ENCODE results near the gene LIMK2.
"Not testable (repeated sequence)": the region's sequence is repeated elsewhere in the genome, so short reads cannot be mapped to it uniquely, and the experiment has no call there.

Gene LIMK2

GRCh38 chr22:31244943-31245451, 32.9 kb downstream of the LIMK2 start:
- DNase-seq, result no peak

GRCh38 chr22:31245998-31246397, 33.9 kb downstream of the LIMK2 start:
- DNase-seq, result not testable (repeated sequence)

GRCh38 chr22:31246687-31247086, 34.6 kb downstream of the LIMK2 start:
- DNase-seq, result no peak

- DNase-seq, result no peak
These were observed 35.6 kb downstream of the LIMK2 start for GRCh38 chr22:31247726-31248125.

DNA sequence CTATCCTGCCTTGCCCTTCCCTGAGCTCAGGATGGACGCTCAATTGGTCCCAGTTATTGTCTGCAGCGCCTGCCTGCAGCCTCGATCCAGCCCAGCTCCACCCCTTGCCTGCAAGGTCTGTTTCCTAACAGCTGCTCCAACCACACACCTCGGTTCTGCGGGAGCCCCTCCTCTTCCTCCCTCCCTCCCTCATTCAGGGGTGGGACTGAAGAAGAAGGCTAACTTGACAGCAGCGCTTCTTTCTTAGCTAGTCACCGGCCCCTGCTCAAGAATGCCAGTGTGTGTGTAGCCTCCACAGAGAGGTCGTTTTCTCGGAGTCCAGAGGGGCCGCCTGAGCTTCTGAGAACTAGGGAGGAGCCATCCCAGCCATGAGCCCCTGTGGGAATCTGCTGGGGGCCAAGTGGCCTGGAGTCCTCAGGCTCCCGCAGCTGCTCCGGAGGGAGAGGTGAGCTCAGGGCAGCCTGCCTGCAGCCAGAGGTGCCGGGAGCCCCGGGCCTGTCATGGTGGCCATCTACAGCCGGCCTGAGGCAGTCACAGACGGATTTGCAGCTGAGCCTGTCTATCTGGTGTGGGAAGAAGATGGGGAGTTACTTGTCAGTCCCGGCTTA, 36.1 kb downstream of the LIMK2 start:
- DNase-seq, result no peak

- no peak for DNase-seq
These were observed 37.2 kb downstream of the LIMK2 start for GRCh38 chr22:31248965-31249958.

DNA sequence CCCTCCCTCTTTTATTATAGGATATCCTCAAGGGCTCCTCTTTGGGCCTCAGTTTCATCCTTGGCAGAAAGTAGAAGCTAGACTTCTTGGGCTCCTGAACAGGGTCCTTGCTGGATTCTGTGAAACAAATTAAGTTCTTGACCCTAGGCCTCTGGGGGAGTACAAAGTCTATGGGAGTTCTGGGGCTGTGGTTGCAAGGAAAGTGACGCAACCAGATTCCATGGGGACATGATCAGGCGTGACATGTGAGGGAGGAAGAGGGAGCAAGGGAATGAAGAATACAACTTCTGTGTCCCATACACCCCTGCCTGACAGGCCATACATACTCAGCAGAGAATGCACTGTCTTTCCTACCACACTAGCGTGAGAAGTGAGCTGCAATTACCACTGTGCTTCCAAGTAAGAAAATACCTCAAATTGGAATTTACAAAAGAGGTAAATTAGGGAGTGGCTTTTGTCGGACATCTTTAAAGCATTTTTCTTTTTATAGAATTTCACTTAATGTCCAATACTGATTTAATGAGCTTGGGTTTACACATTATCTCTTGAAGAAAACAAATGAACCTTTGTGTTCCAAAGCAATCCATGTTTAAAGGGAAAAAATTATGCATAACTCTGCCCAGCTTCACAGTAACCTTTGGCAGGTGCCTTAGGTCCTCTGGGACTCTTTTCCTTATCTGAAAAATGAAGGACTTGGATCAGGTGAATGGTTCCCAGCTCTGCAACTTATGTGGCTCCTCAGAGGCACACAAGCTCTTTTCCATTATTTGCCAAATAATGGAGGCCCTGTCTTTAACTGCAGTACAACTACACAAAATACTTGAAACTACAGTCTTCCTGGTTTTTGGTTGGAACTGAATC, 38.9 kb downstream of the LIMK2 start:
- DNase-seq, result no peak

DNA sequence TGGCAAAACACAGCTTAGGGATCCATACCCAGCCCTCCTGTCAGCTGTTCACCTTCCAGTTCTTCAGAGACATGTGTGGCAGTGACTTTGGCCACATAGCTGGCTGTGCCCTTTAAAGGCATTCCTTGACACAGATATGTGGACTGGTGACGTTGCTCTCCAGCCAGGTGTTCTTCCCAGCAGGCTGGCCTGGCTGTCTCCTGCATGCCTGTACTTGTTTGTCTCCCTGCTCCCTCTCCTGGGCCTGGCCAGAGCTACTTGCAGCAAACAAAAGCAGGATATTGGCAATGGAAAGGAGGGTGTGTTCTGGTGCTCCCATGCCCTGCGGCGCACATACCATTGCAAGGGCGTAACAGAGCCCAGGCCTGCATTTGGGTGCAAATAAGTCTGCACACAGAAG, 41.9 kb downstream of the LIMK2 start:
- no peak for DNase-seq

DNA sequence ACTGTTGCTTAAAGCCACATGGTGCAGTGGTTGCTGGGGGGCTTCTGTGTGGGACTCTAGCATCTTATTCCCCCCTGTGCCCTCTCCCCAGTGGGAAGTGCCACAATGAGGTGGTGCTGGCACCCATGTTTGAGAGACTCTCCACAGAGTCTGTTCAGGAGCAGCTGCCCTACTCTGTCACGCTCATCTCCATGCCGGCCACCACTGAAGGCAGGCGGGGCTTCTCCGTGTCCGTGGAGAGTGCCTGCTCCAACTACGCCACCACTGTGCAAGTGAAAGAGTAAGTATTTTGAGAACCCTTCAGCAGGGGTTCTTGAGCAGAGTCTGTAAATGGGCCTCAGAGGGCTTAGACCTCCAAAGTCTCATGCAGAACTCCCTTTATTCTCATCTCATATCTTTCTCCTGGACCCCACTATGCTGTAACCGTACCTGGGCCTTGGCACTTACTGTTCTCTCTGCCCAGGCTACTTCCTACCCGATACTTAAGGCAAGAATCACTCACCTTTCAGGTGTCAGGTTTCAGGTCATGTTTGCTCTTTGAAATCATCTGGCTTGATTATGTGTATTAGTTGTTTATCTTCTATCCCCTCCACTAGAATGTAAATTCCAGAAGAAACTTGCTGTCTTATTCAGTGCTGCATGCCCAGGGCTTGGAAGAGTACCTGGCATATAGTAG, 47.8 kb downstream of the LIMK2 start:
- no peak for DNase-seq

GRCh38 chr22:31260474-31260856, 48.4 kb downstream of the LIMK2 start:
- DNase-seq, result no peak

GRCh38 chr22:31262312-31263133, 50.4 kb downstream of the LIMK2 start:
- DNase-seq, result no peak

- DNase-seq, result no peak
These were observed 52.0 kb downstream of the LIMK2 start for GRCh38 chr22:31263896-31264640.

- no peak for DNase-seq
These were observed 56.2 kb downstream of the LIMK2 start for GRCh38 chr22:31268281-31268680.

GRCh38 chr22:31269892-31270579, 57.9 kb downstream of the LIMK2 start:
- DNase-seq, result no peak

DNA sequence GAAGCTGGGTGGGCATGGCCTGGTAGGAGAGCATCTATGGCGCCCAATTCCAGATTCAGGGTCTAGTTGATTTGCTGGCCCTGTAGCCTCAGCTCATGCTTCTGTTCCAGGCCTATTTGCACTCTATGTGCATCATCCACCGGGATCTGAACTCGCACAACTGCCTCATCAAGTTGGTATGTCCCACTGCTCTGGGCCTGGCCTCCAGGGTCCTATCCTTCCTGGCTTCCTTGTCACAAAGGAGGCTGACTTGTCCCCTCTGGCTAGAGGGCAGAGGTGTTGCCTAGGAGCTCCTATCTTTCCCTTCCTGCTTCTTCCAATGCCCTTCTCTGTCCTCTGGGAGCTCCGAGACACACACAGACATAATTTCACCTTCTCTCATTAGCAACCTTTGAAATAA, 58.9 kb downstream of the LIMK2 start:
- DNase-seq, result no peak

DNA sequence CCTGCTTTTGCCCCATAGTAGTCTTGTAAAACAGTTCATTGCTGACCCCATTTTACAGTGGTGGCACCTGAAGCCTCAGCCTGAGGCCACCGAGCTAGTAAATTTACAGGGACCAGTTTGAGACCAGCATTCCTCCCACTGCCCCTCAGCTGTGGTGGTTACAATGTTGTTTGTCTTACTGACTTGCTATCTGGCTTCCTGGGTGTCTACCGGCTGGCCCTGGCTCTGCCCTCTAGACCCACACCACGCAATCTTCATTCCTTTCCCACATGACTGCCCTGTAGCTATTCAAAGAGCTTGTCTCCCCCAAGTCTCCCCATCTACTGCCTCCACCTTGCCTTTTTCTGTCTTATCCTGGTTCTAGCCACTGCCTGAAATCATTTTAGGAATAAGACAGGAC, 59.4 kb downstream of the LIMK2 start:
- no peak for DNase-seq

DNA sequence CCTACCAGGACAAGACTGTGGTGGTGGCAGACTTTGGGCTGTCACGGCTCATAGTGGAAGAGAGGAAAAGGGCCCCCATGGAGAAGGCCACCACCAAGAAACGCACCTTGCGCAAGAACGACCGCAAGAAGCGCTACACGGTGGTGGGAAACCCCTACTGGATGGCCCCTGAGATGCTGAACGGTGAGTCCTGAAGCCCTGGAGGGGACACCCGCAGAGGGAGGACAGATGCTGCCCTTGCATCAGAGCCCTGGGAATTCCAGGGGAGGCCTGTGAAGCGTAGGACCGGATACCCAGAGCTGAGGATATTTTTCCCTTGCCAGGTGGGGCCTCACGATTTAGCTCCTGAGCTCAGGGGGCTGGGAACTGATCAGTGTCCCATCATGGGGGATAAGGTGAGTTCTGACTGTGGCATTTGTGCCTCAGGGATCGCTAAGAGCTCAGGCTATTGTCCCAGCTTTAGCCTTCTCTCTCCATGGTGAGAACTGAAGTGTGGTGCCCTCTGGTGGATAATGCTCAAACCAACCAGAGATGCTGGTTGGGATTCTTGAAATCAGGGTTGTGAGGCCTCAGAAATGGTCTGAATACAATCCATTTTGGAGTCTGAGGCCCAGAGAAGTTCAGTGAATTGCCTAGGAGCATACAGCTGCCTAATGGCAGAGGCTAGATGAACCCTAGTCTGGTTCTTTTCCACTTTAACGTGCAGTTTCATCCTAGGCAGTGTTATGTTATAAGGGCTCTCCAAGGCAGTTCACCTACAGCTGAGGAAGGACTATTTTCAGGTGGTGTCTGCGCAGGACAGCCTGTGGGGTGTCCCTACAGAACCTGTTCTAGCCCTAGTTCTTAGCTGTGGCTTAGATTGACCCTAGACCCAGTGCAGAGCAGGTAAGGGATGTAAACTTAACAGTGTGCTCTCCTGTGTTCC, 60.7 kb downstream of the LIMK2 start:
- peak; percentile 43 to 54 for DNase-seq

- DNase-seq, result no peak
These were observed 61.9 kb downstream of the LIMK2 start for GRCh38 chr22:31274017-31274416.

DNA sequence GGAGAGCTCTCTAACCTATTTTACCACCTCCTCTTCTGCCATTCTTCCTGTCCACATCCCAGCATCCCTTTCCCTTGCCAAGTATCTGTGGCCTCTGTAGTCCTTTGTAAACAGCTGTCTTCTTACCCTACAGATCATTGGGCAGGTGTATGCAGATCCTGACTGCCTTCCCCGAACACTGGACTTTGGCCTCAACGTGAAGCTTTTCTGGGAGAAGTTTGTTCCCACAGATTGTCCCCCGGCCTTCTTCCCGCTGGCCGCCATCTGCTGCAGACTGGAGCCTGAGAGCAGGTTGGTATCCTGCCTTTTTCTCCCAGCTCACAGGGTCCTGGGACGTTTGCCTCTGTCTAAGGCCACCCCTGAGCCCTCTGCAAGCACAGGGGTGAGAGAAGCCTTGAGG, 62.9 kb downstream of the LIMK2 start:
- no peak for DNase-seq

All from AML-193 (cell line).